ENCODE data around the gene EHHADH. TPM values are rescaled to one million over a fixed set of nuclear protein-coding genes. Genes with fewer than 3 reads are reported as not detected.

EHHADH gene
- total and polyA plus RNA-seq, 9 of the 15 experiments (the other 6 are each of a cell fraction or from before 2014, with no cell fraction given): 3.6 to 6.4 (median 5.4) TPM

DNA sequence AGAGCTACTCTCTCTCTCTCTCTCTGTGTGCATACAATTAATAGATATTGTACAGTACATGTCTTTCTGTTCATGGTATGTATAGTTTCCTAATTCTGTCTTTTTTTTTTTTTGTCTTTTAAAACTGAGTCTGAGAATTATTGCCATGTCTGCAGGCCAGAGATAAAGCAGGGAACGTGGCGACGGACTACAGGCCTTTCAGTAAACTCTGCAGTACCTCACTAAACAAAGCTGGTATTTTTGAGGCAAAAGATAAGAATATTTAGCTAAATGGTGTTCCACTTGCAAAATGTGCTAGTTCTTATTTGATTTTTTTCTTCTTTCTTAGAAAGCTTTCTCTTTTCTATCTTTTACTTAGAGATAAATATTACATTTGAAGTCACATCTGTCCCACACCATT, 44.0 kb upstream of the EHHADH start (continued):
- TF ChIP-seq NFATC3 (IDR thresholded peaks at IDR 0.05): no peak
- no peak for TF ChIP-seq RBM22 (IDR thresholded peaks at IDR 0.05; ENCODE audit: low read depth, low read length, poor library complexity, severe bottlenecking)
- no peak for TF ChIP-seq PURB (CRISPR knock-in tag; IDR thresholded peaks at IDR 0.05; ENCODE audit: low read depth)
- no peak for TF ChIP-seq IRF2 (CRISPR knock-in tag; IDR thresholded peaks at IDR 0.05)
- TF ChIP-seq, protein P1, sequence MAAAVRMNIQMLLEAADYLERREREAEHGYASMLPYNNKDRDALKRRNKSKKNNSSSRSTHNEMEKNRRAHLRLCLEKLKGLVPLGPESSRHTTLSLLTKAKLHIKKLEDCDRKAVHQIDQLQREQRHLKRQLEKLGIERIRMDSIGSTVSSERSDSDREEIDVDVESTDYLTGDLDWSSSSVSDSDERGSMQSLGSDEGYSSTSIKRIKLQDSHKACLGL (CRISPR knock-in tag; IDR thresholded peaks at IDR 0.05; ENCODE audit: borderline replicate concordance, poor library complexity, severe bottlenecking): no peak
- TF ChIP-seq, protein P2, sequence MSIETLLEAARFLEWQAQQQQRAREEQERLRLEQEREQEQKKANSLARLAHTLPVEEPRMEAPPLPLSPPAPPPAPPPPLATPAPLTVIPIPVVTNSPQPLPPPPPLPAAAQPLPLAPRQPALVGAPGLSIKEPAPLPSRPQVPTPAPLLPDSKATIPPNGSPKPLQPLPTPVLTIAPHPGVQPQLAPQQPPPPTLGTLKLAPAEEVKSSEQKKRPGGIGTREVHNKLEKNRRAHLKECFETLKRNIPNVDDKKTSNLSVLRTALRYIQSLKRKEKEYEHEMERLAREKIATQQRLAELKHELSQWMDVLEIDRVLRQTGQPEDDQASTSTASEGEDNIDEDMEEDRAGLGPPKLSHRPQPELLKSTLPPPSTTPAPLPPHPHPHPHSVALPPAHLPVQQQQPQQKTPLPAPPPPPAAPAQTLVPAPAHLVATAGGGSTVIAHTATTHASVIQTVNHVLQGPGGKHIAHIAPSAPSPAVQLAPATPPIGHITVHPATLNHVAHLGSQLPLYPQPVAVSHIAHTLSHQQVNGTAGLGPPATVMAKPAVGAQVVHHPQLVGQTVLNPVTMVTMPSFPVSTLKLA (conservative IDR thresholded peaks at IDR 0.05): peak in 1 of 2 experiments; percentile 36; a peak in 1 of 4 replicates
- TF ChIP-seq, protein P3, sequence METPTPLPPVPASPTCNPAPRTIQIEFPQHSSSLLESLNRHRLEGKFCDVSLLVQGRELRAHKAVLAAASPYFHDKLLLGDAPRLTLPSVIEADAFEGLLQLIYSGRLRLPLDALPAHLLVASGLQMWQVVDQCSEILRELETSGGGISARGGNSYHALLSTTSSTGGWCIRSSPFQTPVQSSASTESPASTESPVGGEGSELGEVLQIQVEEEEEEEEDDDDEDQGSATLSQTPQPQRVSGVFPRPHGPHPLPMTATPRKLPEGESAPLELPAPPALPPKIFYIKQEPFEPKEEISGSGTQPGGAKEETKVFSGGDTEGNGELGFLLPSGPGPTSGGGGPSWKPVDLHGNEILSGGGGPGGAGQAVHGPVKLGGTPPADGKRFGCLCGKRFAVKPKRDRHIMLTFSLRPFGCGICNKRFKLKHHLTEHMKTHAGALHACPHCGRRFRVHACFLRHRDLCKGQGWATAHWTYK (CRISPR knock-in tag; IDR thresholded peaks at IDR 0.05): no peak
- peak; percentile 77 for TF ChIP-seq POLR2AphosphoS5 (IDR thresholded peaks at IDR 0.05; ENCODE audit: control insufficient read depth, insufficient read depth, low read depth, low read length)
- peak; percentile 83 for TF ChIP-seq LEF1 (IDR thresholded peaks at IDR 0.05)
- TF ChIP-seq CXXC5 (CRISPR knock-in tag; IDR thresholded peaks at IDR 0.05): peak; percentile 73
- TF ChIP-seq TEAD1 (CRISPR knock-in tag; IDR thresholded peaks at IDR 0.05): 0 out of 4 replicates have a peak, but pooled peaks of 1 of the 2 experiments have one; percentile 14
- no peak for TF ChIP-seq PCBP2 (IDR thresholded peaks at IDR 0.05; ENCODE audit: low read depth, low read length, poor library complexity, severe bottlenecking)
- TF ChIP-seq CBX3 (IDR thresholded peaks at IDR 0.05; ENCODE audit: borderline replicate concordance in 1 of 2, low read length in 2 of 2): no peak
- TF ChIP-seq CHD4 (IDR thresholded peaks at IDR 0.05; ENCODE audit: insufficient read depth, insufficient replicate concordance, low read depth, low read length, poor library complexity, severe bottlenecking): no peak
- peak; percentile 26 for TF ChIP-seq CEBPB (tag; IDR thresholded peaks at IDR 0.05)
- no peak for TF ChIP-seq ZNF785 (CRISPR knock-in tag; IDR thresholded peaks at IDR 0.05)
- TF ChIP-seq BRF1 (IDR thresholded peaks at IDR 0.05; ENCODE audit: borderline replicate concordance, extremely low read depth, insufficient read length): no peak
- TF ChIP-seq PRPF4 (IDR thresholded peaks at IDR 0.05; ENCODE audit: insufficient read depth, low read depth, low read length, poor library complexity, severe bottlenecking): no peak
- TF ChIP-seq NR4A1 (CRISPR knock-in tag; IDR thresholded peaks at IDR 0.05): no peak
- 0 out of 2 replicates have a peak, but pooled peaks have one; percentile 24 for TF ChIP-seq NR4A1 (tag; IDR thresholded peaks at IDR 0.05)
- TF ChIP-seq SP1 (CRISPR knock-in tag; IDR thresholded peaks at IDR 0.05): no peak
- TF ChIP-seq NR2C2 (CRISPR knock-in tag; IDR thresholded peaks at IDR 0.05): no peak
- no peak for TF ChIP-seq NR2C2 (tag; IDR thresholded peaks at IDR 0.05)
- TF ChIP-seq MEIS2 (IDR thresholded peaks at IDR 0.05; ENCODE audit: partially characterized antibody): peak; percentile 93

Data from K562 (cell line).